ENCODE results near the gene CST8.

The CST8 gene

DNA sequence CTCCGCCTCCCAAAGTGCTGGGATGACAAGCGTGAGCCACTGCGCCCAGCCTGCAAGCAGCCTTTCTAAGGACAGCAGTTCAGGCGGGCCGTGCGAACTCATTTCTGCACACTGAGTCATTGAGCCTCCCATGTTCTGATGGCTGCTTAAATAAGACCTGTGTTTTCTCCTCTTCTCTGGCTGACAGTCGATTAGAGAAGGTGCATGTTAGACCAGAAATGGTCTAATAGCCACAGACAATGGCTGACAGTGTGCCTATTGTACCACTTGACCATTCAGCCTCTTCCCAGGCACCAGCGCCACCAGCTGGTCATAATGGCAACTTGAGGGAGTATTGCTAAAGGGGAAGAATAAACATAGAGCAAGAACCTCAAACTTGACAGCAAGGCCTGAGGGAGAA is 44.4 kb upstream of the CST8 start:
- H3K4me3 ChIP-seq (ENCODE audit: low read depth, low read length) = no peak overlapping the region
- peak; percentile 66 for DNase-seq (ENCODE audit: low read depth)
- TF ChIP-seq, protein P1, sequence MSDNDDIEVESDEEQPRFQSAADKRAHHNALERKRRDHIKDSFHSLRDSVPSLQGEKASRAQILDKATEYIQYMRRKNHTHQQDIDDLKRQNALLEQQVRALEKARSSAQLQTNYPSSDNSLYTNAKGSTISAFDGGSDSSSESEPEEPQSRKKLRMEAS (IDR thresholded peaks at IDR 0.05; ENCODE audit: low read depth, low read length) = no peak; the same call in 1 of the 2 replicates
- TF ChIP-seq, protein P2, sequence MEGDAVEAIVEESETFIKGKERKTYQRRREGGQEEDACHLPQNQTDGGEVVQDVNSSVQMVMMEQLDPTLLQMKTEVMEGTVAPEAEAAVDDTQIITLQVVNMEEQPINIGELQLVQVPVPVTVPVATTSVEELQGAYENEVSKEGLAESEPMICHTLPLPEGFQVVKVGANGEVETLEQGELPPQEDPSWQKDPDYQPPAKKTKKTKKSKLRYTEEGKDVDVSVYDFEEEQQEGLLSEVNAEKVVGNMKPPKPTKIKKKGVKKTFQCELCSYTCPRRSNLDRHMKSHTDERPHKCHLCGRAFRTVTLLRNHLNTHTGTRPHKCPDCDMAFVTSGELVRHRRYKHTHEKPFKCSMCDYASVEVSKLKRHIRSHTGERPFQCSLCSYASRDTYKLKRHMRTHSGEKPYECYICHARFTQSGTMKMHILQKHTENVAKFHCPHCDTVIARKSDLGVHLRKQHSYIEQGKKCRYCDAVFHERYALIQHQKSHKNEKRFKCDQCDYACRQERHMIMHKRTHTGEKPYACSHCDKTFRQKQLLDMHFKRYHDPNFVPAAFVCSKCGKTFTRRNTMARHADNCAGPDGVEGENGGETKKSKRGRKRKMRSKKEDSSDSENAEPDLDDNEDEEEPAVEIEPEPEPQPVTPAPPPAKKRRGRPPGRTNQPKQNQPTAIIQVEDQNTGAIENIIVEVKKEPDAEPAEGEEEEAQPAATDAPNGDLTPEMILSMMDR (IDR thresholded peaks at IDR 0.05; ENCODE audit: low read depth, low read length) = peak; percentile 92

DNA sequence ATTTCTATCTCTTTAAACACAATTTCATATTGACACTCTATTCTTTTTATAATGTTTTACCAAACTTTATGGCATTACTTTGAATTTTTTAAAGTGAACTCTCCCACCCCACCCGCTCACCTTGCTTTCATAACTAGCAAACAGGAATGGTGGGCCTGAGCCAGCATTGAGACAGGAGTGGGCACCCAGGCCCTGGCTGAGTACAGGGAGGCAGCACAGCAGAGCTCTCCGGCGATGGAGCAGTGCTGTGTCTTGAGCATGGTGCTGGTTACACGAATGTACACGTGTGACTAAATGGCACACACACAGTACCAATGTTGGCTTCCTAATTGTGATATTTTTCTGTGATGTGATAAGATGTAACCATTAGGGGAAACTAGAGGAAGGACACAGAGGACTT is 42.8 kb upstream of the CST8 start:
- TF ChIP-seq, protein P2 (IDR thresholded peaks at IDR 0.05; ENCODE audit: low read depth, low read length) = no peak
- no peak for TF ChIP-seq MYC (IDR thresholded peaks at IDR 0.05; ENCODE audit: low read depth, low read length)
- no peak for TF ChIP-seq POLR2A (IDR thresholded peaks at IDR 0.05; ENCODE audit: extremely low read depth, insufficient read length)
- TF ChIP-seq, protein P1 (IDR thresholded peaks at IDR 0.05; ENCODE audit: low read depth, low read length) = no peak
- no peak for DNase-seq (ENCODE audit: low read depth)

GRCh38 chr20:23449421-23449820 is 41.5 kb upstream of the CST8 start:
- no peak for TF ChIP-seq POLR2A (IDR thresholded peaks at IDR 0.05; ENCODE audit: extremely low read depth, insufficient read length)
- TF ChIP-seq, protein P1 (IDR thresholded peaks at IDR 0.05; ENCODE audit: low read depth, low read length) = no peak
- TF ChIP-seq, protein P2 (IDR thresholded peaks at IDR 0.05; ENCODE audit: low read depth, low read length) = no peak
- peak; percentile 55 for DNase-seq (ENCODE audit: low read depth)
- H3K4me3 ChIP-seq (ENCODE audit: low read depth, low read length) = no peak overlapping the region

More for the DNA sequence above, 42.8 kb upstream of the CST8 start:
- no peak overlapping the region for H3K4me3 ChIP-seq (ENCODE audit: low read depth, low read length)

DNA sequence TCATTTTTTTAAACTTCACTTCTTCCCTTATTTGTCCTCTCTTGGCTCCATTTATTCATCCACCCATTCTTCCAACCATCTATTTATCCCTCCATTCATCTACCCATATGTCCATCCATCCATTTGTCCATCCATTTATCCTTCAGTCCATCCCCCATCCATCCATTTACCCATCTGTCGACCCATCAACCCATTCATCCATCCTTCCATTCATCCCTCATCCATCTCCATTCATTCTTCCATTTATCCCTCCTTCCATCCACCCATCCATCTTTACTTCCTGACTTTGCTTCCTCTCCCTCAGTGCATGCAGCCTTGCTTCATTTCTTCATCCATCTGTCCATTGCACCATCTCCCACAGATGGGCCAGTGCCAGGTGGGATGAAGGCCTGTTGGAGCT is 40.0 kb upstream of the CST8 start:
- DNase-seq (ENCODE audit: low read depth) = no peak
- TF ChIP-seq MYC (IDR thresholded peaks at IDR 0.05; ENCODE audit: low read depth, low read length) = no peak
- TF ChIP-seq, protein P2 (IDR thresholded peaks at IDR 0.05; ENCODE audit: low read depth, low read length) = no peak
- TF ChIP-seq, protein P1 (IDR thresholded peaks at IDR 0.05; ENCODE audit: low read depth, low read length) = no peak
- TF ChIP-seq POLR2A (IDR thresholded peaks at IDR 0.05; ENCODE audit: extremely low read depth, insufficient read length) = no peak
- H3K4me3 ChIP-seq (ENCODE audit: low read depth, low read length) = no peak overlapping the region

DNA sequence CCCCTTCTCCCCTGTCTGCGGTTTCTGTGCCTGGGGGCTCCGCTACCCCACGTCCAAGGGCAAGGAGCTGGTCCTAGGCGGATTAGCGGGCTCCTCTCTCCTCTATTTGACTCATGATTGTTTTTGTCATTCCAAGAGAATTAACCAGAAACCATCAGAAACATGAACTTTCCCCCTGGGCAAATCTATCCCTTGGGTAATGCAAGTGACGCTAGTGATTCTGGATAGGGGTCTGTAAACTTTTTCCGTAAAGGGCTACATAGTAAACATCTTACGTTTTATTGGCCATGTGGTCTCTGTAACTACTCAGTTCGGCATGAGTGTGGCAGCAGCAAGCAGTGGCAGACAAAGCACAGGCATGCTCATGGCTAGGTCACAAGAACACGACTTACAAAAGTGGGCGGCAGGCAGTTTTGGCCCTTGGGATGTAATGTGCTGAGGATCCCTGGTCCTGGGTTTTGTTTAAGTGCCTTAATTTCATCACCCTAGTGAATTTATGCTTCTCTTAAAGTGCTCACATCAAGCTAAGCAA is 38.9 kb upstream of the CST8 start:
- DNase-seq (ENCODE audit: low read depth) = no peak
- TF ChIP-seq, protein P1 (IDR thresholded peaks at IDR 0.05; ENCODE audit: low read depth, low read length) = no peak
- no peak for TF ChIP-seq POLR2A (IDR thresholded peaks at IDR 0.05; ENCODE audit: extremely low read depth, insufficient read length)
- no peak for TF ChIP-seq MYC (IDR thresholded peaks at IDR 0.05; ENCODE audit: low read depth, low read length)
- TF ChIP-seq, protein P2 (IDR thresholded peaks at IDR 0.05; ENCODE audit: low read depth, low read length) = no peak
- H3K4me3 ChIP-seq (ENCODE audit: low read depth, low read length) = no peak overlapping the region

DNA sequence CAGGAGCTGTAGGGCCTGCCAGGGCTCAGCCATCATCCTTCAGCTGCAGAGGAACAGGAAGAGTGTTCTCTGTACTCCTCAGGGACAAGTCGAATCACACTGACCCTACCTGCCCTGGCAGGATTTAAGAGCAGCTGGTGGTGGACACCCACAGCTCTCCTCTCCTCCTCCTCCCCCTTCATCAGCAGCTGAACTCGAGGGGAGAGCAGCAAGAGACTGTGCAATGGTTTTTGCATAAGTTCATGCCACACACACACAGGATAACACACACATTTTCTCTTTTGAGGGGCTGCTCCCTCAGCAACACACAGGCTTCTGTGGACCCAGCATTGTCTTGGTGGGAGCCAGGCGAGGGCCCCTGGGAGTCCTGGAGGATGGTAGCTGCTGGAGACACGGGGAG is 38.1 kb upstream of the CST8 start, which contains the start of gene CST11:
Gene CST11, minus strand, starts transcription at position 101 of the 400 bp plus-strand sequence. Its CDS starts 65 bp downstream, at position 36.
- no peak for DNase-seq (ENCODE audit: low read depth)
- no peak within 1 kb of the TSS for H3K4me3 ChIP-seq (ENCODE audit: low read depth, low read length)

More for the DNA sequence above, 38.1 kb upstream of the CST8 start, which contains the start of gene CST11:
- TF ChIP-seq, protein P2 (IDR thresholded peaks at IDR 0.05; ENCODE audit: low read depth, low read length) = no peak
- TF ChIP-seq, protein P1 (IDR thresholded peaks at IDR 0.05; ENCODE audit: low read depth, low read length) = no peak
- TF ChIP-seq MYC (IDR thresholded peaks at IDR 0.05; ENCODE audit: low read depth, low read length) = no peak
- no peak for TF ChIP-seq POLR2A (IDR thresholded peaks at IDR 0.05; ENCODE audit: extremely low read depth, insufficient read length)

Data from NB4 (cell line).